Activated CD4-positive, CD25-positive, alpha-beta regulatory T cell (primary cell): Measurements from ENCODE around the gene LMOD3.

ENCODE experiments used
- DNase-seq, 4 experiments: peaks; one replicate each; lab custom pipeline; 2025; lab: John Stamatoyannopoulos, UW

The LMOD3 gene

GRCh38 chr3:69058180-69058946 lies 64.0 kb downstream of the LMOD3 start:
- no peak for DNase-seq
